Measurements from ENCODE around the gene SKIC8.

GRCh38 chr15:78307976-78308375 is 8.6 kb upstream of the SKIC8 start:
- TF ChIP-seq EZH2phosphoT487 (IDR thresholded peaks at IDR 0.05; ENCODE audit: insufficient read depth, low read depth): no peak
- TF ChIP-seq EZH2 (IDR thresholded peaks at IDR 0.05; ENCODE audit: insufficient read depth, poor library complexity, severe bottlenecking): no peak

Measured in GM23248 (cell line).